ENCODE measurements around the gene PAX8. TPM values are rescaled to one million over a fixed set of nuclear protein-coding genes. Genes with fewer than 3 reads are reported as not detected.

PAX8 gene
- total RNA-seq, 1 experiment from 2014 or later: 1.5 TPM

- H4K20me1 ChIP-seq (ENCODE audit: insufficient read depth, low read depth, low read length): no peaks in the 10 kb centered on the region
Measured at GRCh38 chr2:113266431-113266830, 12.3 kb downstream of the PAX8 start.

GRCh38 chr2:113264713-113265403, 13.9 kb downstream of the PAX8 start:
- Histone ChIP-seq H3K9ac (ENCODE audit: low read length) (no peak overlapping the region), H3K79me2 (ENCODE audit: low read length) (no peaks in the 10 kb centered on the region)
- no peak for DNase-seq

More at GRCh38 chr2:113266431-113266830, 12.3 kb downstream of the PAX8 start:
- H3K4me1 ChIP-seq (ENCODE audit: low read length): no peaks in the 10 kb centered on the region
- no peaks in the 10 kb centered on the region for H3K9me2 ChIP-seq (replicated peaks; ENCODE audit: insufficient read depth, low read length)
- no peaks in the 10 kb centered on the region for H3K9me3 ChIP-seq (ENCODE audit: low read length)
- H3K27me3 ChIP-seq (ENCODE audit: low read length): no peaks in the 10 kb centered on the region
- H3K27ac ChIP-seq (ENCODE audit: low read length): no peak overlapping the region
- H3K4me2 ChIP-seq (ENCODE audit: low read depth, low read length, poor library complexity, severe bottlenecking): no peak overlapping the region
- H3K4me3 ChIP-seq (ENCODE audit: low read length): no peak overlapping the region
- no peak overlapping the region for H3K9ac ChIP-seq (ENCODE audit: low read length)
- no peaks in the 10 kb centered on the region for H3K79me2 ChIP-seq (ENCODE audit: low read length)
- DNase-seq: no peak
- no peaks in the 10 kb centered on the region for H3K36me3 ChIP-seq (ENCODE audit: insufficient read depth, low read length)
- no peak overlapping the region for H2AFZ ChIP-seq (ENCODE audit: low read length)

GRCh38 chr2:113263546-113263945, 15.2 kb downstream of the PAX8 start:
- H3K79me2 ChIP-seq (ENCODE audit: low read length): no peaks in the 10 kb centered on the region
- H2AFZ ChIP-seq (ENCODE audit: low read length): no peak overlapping the region
- H3K4me3 ChIP-seq (ENCODE audit: low read length): no peak overlapping the region
- H3K4me1 ChIP-seq (ENCODE audit: low read length): no peaks in the 10 kb centered on the region
- no peaks in the 10 kb centered on the region for H3K9me2 ChIP-seq (replicated peaks; ENCODE audit: insufficient read depth, low read length)
- no peaks in the 10 kb centered on the region for H3K36me3 ChIP-seq (ENCODE audit: insufficient read depth, low read length)
- H4K20me1 ChIP-seq (ENCODE audit: insufficient read depth, low read depth, low read length): no peaks in the 10 kb centered on the region
- H3K27ac ChIP-seq (ENCODE audit: low read length): no peak overlapping the region
- no peak overlapping the region for H3K4me2 ChIP-seq (ENCODE audit: low read depth, low read length, poor library complexity, severe bottlenecking)
- no peaks in the 10 kb centered on the region for H3K9me3 ChIP-seq (ENCODE audit: low read length)
- no peaks in the 10 kb centered on the region for H3K27me3 ChIP-seq (ENCODE audit: low read length)
- no peak overlapping the region for H3K9ac ChIP-seq (ENCODE audit: low read length)
- no peak for DNase-seq

More at GRCh38 chr2:113264713-113265403, 13.9 kb downstream of the PAX8 start:
- no peaks in the 10 kb centered on the region for H3K36me3 ChIP-seq (ENCODE audit: insufficient read depth, low read length)
- H3K4me2 ChIP-seq (ENCODE audit: low read depth, low read length, poor library complexity, severe bottlenecking): no peak overlapping the region
- no peaks in the 10 kb centered on the region for H3K4me1 ChIP-seq (ENCODE audit: low read length)
- no peak overlapping the region for H3K27ac ChIP-seq (ENCODE audit: low read length)
- H3K9me2 ChIP-seq (replicated peaks; ENCODE audit: insufficient read depth, low read length): no peaks in the 10 kb centered on the region
- no peaks in the 10 kb centered on the region for H3K9me3 ChIP-seq (ENCODE audit: low read length)
- no peaks in the 10 kb centered on the region for H4K20me1 ChIP-seq (ENCODE audit: insufficient read depth, low read depth, low read length)
- no peak overlapping the region for H3K4me3 ChIP-seq (ENCODE audit: low read length)
- no peak overlapping the region for H2AFZ ChIP-seq (ENCODE audit: low read length)
- H3K27me3 ChIP-seq (ENCODE audit: low read length): no peaks in the 10 kb centered on the region

- Histone ChIP-seq H3K27me3 (ENCODE audit: low read length) (no peaks in the 10 kb centered on the region), H3K4me1 (ENCODE audit: low read length) (no peaks in the 10 kb centered on the region), H3K27ac (ENCODE audit: low read length) (no peak overlapping the region), H2AFZ (ENCODE audit: low read length) (no peak overlapping the region), H3K9ac (ENCODE audit: low read length) (no peak overlapping the region), H3K4me2 (ENCODE audit: low read depth, low read length, poor library complexity, severe bottlenecking) (no peak overlapping the region), H3K9me2 (replicated peaks; ENCODE audit: insufficient read depth, low read length) (no peaks in the 10 kb centered on the region), H3K4me3 (ENCODE audit: low read length) (no peak overlapping the region), H3K36me3 (ENCODE audit: insufficient read depth, low read length) (no peaks in the 10 kb centered on the region), H3K9me3 (ENCODE audit: low read length) (no peaks in the 10 kb centered on the region), H3K79me2 (ENCODE audit: low read length) (no peaks in the 10 kb centered on the region), H4K20me1 (ENCODE audit: insufficient read depth, low read depth, low read length) (no peaks in the 10 kb centered on the region)
- DNase-seq: no peak
Measured at GRCh38 chr2:113260991-113261390, 17.7 kb downstream of the PAX8 start.

- H2AFZ ChIP-seq (ENCODE audit: low read length): no peak overlapping the region
- H4K20me1 ChIP-seq (ENCODE audit: insufficient read depth, low read depth, low read length): no peaks in the 10 kb centered on the region
- no peaks in the 10 kb centered on the region for H3K36me3 ChIP-seq (ENCODE audit: insufficient read depth, low read length)
- no peak overlapping the region for H3K4me2 ChIP-seq (ENCODE audit: low read depth, low read length, poor library complexity, severe bottlenecking)
- no peak overlapping the region for H3K27ac ChIP-seq (ENCODE audit: low read length)
- no peaks in the 10 kb centered on the region for H3K9me2 ChIP-seq (replicated peaks; ENCODE audit: insufficient read depth, low read length)
- H3K79me2 ChIP-seq (ENCODE audit: low read length): no peaks in the 10 kb centered on the region
- H3K9me3 ChIP-seq (ENCODE audit: low read length): no peaks in the 10 kb centered on the region
- H3K4me1 ChIP-seq (ENCODE audit: low read length): no peaks in the 10 kb centered on the region
- no peak overlapping the region for H3K4me3 ChIP-seq (ENCODE audit: low read length)
- DNase-seq: no peak
- H3K9ac ChIP-seq (ENCODE audit: low read length): no peak overlapping the region
- no peaks in the 10 kb centered on the region for H3K27me3 ChIP-seq (ENCODE audit: low read length)
Measured at GRCh38 chr2:113258471-113259147, 20.1 kb downstream of the PAX8 start.

GRCh38 chr2:113257516-113258264, 21.0 kb downstream of the PAX8 start:
- no peak overlapping the region for H3K4me3 ChIP-seq (ENCODE audit: low read length)
- H3K36me3 ChIP-seq (ENCODE audit: insufficient read depth, low read length): no peaks in the 10 kb centered on the region
- no peaks in the 10 kb centered on the region for H3K9me2 ChIP-seq (replicated peaks; ENCODE audit: insufficient read depth, low read length)
- H3K79me2 ChIP-seq (ENCODE audit: low read length): no peaks in the 10 kb centered on the region
- no peaks in the 10 kb centered on the region for H3K4me1 ChIP-seq (ENCODE audit: low read length)
- H4K20me1 ChIP-seq (ENCODE audit: insufficient read depth, low read depth, low read length): no peaks in the 10 kb centered on the region
- H3K9ac ChIP-seq (ENCODE audit: low read length): no peak overlapping the region
- no peak overlapping the region for H3K4me2 ChIP-seq (ENCODE audit: low read depth, low read length, poor library complexity, severe bottlenecking)
- no peak overlapping the region for H3K27ac ChIP-seq (ENCODE audit: low read length)
- no peak for DNase-seq
- H3K27me3 ChIP-seq (ENCODE audit: low read length): no peaks in the 10 kb centered on the region
- H2AFZ ChIP-seq (ENCODE audit: low read length): no peak overlapping the region
- no peaks in the 10 kb centered on the region for H3K9me3 ChIP-seq (ENCODE audit: low read length)

GRCh38 chr2:113255140-113256070, 23.3 kb downstream of the PAX8 start:
- Histone ChIP-seq H3K4me3 (ENCODE audit: low read length) (no peak overlapping the region), H3K36me3 (ENCODE audit: insufficient read depth, low read length) (no peaks in the 10 kb centered on the region), H3K9me2 (replicated peaks; ENCODE audit: insufficient read depth, low read length) (no peaks in the 10 kb centered on the region), H3K4me1 (ENCODE audit: low read length) (no peaks in the 10 kb centered on the region), H3K9me3 (ENCODE audit: low read length) (no peaks in the 10 kb centered on the region), H3K79me2 (ENCODE audit: low read length) (no peaks in the 10 kb centered on the region), H3K27ac (ENCODE audit: low read length) (no peak overlapping the region), H3K27me3 (ENCODE audit: low read length) (no peaks in the 10 kb centered on the region), H3K9ac (ENCODE audit: low read length) (no peak overlapping the region), H3K4me2 (ENCODE audit: low read depth, low read length, poor library complexity, severe bottlenecking) (no peak overlapping the region), H2AFZ (ENCODE audit: low read length) (no peak overlapping the region), H4K20me1 (ENCODE audit: insufficient read depth, low read depth, low read length) (no peaks in the 10 kb centered on the region)
- no peak for DNase-seq
